Stomach smooth muscle (tissue), 2 donors: Measurements from ENCODE around the gene ZNF638.

Experiments used
- H3K27ac ChIP-seq: one replicate; pipeline ENCODE4 v1.7.0; 2013; ENCODE audit warnings: mild to moderate bottlenecking, low read length, inconsistent platforms
- H3K27me3 ChIP-seq, 2 donors: one replicate each; pipeline ENCODE4 v1.7.0; 2013; ENCODE audit warnings: low read length in 2 of 2; ENCODE audit not compliant: insufficient read depth in 2 of 2, control insufficient read depth in 1 of 2
- H3K36me3 ChIP-seq, 2 donors: one replicate each; pipeline ENCODE4 v1.7.0; 2013; ENCODE audit warnings: low read length in 2 of 2; ENCODE audit not compliant: control insufficient read depth in 2 of 2, insufficient read depth in 2 of 2
- H3K4me1 ChIP-seq: one replicate; pipeline ENCODE4 v1.7.0; 2013; ENCODE audit warnings: low read length; ENCODE audit not compliant: control insufficient read depth, insufficient read depth
- H3K4me3 ChIP-seq, 2 donors: one replicate each; pipeline ENCODE4 v1.7.0; 2013; ENCODE audit warnings: low read length in 2 of 2
- H3K9ac ChIP-seq, 2 donors: one replicate each; pipeline ENCODE4 v1.7.0; 2013; ENCODE audit warnings: low read length in 2 of 2, mild to moderate bottlenecking in 1 of 2
- H3K9me3 ChIP-seq, 2 donors: one replicate each; pipeline ENCODE4 v1.7.0; 2013; ENCODE audit warnings: low read length in 2 of 2; ENCODE audit not compliant: control insufficient read depth in 2 of 2
- donor health status: healthy.
- donor health status: Pancreatic carcinoma.

Gene ZNF638

GRCh38 chr2:71483246-71483645 is 151.7 kb downstream of the ZNF638 start:
- Histone ChIP-seq H3K4me3 (no peak overlapping the region), H3K9me3 (no peaks in the 10 kb centered on the region), H3K27me3 (no peaks in the 10 kb centered on the region), H3K9ac (no peak overlapping the region), H3K27ac (no peak overlapping the region), H3K4me1 (no peaks in the 10 kb centered on the region), H3K36me3 (peaks cover 5% of the 10 kb centered on the region in 2 donors)

DNA sequence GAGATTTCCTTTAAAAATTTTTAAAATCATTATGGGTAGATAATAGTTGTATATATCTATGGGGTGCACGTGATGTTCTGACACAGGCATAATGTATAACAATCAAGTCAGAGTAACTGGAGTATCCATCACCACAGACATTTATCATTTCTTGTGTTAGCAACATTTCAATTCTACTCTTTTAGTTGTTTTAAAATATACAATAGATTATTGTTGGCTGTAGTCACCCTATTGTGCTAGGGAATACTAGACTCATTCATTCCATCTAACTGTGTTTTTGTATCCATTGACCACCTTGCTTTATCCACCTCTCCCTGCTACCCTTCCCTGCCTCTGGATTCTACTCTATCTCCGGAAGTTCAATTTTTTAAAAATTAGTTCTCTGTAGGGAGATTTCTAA is 152.8 kb downstream of the ZNF638 start:
- Histone ChIP-seq H3K27ac (no peak overlapping the region), H3K27me3 (no peaks in the 10 kb centered on the region), H3K9me3 (no peaks in the 10 kb centered on the region), H3K9ac (no peak overlapping the region), H3K4me3 (no peak overlapping the region), H3K36me3 (peaks cover 5% of the 10 kb centered on the region in 2 donors), H3K4me1 (no peaks in the 10 kb centered on the region)
